ENCODE data around the gene PSG1.
"Not testable (repeated sequence)": the region's sequence is repeated elsewhere in the genome, so short reads cannot be mapped to it uniquely, and the experiment has no call there.

DNA sequence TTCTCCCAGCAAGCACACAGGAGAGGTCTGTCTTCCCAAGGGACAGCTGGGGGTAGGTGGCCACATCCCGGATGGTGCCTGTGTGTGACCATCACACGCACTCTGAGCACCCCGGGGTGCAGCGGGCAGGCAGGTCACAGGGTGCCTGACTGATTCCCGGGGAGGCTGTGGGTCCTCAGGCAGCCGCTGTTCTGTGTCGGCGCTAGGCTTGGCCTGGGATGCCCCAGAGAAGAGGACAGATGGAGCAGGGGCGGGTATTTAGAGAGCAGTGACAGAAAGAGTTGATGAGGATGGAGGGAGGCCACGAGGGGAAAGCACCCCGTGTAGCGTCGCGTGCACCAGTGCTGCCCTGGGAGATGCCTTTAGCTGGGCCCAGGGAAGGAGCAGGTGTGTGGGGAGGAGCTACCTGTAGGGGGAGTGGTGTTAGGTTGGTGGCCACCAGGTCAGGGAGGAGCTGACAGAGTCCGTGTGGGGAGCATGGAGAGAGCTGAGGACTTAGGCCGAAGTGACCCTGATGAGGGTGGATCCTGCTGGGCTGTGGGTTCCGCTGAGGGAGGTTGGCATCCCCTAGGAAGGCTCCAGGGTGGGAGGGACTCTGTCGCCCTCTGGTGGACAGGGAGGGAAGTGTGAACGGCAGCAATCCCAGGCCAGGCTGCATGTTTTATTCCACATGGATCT lies 22.5 kb downstream of the PSG1 start:
- TF ChIP-seq POLR2A (IDR thresholded peaks at IDR 0.05) = not testable (repeated sequence)
- TF ChIP-seq, protein P1, sequence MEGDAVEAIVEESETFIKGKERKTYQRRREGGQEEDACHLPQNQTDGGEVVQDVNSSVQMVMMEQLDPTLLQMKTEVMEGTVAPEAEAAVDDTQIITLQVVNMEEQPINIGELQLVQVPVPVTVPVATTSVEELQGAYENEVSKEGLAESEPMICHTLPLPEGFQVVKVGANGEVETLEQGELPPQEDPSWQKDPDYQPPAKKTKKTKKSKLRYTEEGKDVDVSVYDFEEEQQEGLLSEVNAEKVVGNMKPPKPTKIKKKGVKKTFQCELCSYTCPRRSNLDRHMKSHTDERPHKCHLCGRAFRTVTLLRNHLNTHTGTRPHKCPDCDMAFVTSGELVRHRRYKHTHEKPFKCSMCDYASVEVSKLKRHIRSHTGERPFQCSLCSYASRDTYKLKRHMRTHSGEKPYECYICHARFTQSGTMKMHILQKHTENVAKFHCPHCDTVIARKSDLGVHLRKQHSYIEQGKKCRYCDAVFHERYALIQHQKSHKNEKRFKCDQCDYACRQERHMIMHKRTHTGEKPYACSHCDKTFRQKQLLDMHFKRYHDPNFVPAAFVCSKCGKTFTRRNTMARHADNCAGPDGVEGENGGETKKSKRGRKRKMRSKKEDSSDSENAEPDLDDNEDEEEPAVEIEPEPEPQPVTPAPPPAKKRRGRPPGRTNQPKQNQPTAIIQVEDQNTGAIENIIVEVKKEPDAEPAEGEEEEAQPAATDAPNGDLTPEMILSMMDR (IDR thresholded peaks at IDR 0.05) = peak in 4 of 7 experiments; percentile 19 to 36 (median 28)

Data from body of pancreas (tissue), 4 donors.